GM21423 (cell line): Measurements from ENCODE around the gene CELA2B.
"Not testable (repeated sequence)": the region's sequence is repeated elsewhere in the genome, so short reads cannot be mapped to it uniquely, and the experiment has no call there.

Source experiments
- ATAC-seq: cut with Tn5 transposase; IDR thresholded peaks from one replicate; pipeline ENCODE4 v1.9.1; 2021; ENCODE audit warnings: mild to moderate bottlenecking, moderate library complexity; ENCODE audit not compliant: unreplicated experiment

CELA2B gene

DNA sequence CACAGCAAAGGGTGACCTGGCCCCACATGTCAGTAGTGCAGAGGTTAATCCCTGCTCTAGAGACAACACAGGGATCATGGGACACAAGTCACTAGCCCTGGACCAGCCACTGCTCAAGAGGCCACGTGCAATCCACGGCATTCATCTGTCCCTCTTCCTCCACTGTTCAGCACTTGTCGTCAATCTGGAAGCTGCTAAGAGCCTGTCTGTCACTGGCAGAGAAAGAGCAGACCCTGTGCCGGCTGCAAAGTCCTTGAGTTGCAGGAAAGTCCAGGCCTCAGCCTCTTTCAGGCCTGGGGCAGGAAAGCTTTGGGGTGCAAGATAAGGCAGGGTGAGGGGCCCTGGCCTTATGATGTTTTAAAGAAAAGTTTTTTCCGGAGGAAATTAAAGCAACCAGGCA, 16.7 kb downstream of the CELA2B start:
- ATAC-seq = no peak

DNA sequence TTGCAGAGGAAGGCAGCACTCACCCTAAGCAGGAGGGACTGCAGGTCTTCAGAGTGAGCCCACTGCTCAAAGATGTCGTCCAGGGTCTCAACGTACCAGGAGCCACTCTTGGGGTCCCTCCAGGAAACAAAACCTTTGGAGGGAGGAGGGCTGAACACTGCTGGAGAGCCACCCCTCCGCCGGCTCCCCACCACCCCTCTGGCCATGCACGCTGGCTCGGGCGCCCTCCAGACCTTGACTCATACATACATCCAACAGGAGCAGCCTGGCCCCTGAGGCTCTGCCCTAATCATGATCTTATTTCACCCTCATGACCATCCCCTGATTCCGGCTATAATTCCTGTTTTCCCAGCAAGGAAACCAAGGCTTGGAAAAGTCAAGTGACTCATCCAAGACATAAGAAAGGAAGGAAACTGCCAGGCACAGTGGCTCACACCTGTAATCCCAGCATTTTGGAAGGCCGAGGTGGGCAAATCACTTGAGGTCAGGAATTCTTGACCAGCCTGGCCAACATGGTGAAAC, 18.0 kb downstream of the CELA2B start:
- no peak for ATAC-seq

DNA sequence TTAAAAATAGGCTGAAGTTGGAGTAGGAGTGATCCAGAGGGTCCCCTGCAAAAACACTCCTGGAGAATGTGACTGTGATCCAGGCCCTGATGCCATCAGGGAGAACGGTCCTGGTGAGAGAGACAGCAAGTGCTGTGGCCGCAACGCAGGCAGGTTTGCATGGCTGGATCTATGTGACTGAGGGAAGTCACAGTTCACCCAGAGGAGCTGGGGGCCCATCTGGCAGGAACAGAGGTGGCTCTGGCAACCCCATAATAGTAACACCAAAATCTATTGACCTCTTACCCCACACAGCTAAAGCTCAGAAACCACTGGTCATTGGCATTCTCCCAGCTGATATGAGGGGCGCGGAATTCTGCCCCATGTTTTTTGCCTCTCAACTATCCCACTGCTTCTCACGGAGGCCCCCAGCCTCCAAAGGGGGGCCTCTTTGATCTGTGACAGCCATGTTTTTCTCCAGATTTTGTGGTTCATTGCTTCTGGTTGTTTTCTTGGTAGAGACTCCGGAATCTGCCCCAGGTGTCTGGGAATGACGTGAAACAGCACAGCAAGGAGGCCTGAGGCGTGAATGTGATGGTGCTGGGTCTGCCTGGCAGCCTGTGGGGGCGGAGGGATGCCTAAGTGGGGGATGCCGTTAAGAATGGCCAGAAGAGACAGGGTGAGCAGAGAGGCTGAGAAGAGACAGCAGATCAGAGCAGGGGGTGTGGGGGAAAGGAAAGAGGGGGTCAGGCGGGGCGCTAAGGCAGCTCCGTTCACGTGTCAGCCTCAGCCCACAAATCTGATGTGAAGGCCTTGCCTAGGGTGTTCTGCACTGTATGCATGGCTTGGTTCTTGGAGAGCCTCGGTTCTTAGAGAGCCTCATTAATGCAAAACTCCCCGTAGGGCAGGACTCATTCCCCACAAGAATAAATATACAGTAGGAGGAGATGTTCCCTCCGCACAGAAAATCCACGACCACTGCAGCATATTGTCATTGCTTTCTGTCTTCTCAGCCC, 24.6 kb downstream of the CELA2B start:
- ATAC-seq = no peak

DNA sequence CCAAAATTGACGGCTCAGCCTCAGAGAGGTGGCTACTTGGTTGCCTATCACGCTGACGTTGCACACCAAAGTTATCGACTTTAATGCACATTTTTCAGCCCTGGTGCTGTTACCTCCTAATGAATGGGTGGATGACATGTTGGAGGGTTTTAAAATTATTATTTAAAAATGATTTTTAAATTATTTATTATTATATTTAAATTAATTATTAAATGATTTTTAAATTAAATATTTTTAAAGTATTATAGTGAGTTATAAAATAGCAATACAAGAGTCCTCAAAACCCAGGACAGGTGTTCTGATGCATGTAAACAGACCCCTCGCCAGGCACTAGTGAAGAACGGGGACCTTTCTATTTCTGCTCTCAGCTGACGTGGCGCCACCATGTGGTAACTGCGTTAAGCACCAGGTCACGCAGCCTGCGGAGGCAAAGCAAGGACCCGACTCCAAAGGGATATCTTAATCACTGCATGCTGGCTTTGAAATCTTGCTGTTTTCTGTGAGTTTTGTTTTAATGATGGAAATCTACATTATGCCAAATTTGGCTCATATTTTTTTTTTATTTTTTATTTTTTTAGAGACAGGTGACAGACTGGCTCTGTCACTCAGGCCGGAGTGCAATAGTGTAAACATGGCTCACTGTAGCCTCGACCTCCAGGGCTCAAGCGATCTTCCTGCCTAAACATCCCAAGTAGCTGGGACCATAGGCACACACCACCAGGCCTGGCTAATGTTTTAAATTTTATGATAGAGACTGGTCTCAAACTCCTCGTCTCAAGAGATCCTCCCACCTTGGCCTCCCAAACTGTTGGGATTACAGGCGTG, 25.5 kb downstream of the CELA2B start:
- no peak for ATAC-seq

DNA sequence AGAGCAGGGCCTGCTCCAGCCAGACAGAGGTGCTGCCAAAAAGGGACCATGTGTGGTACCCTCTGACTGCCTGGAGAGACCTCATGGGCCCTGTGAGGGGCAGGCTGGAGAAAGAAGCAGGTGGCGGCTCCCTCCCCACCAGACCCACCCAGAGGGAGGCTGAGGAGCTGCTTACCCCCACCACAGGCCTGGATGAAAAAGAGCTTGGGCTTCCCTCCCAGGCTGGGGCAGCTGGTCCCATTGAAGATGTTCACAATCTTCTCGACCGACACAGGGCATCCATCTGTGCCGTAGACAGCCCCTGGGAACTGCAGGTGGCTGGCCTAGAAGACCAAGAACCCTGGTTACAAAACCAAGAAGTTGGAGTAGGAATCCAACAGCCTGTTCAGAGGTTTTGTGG, 28.5 kb downstream of the CELA2B start:
- ATAC-seq = no peak

DNA sequence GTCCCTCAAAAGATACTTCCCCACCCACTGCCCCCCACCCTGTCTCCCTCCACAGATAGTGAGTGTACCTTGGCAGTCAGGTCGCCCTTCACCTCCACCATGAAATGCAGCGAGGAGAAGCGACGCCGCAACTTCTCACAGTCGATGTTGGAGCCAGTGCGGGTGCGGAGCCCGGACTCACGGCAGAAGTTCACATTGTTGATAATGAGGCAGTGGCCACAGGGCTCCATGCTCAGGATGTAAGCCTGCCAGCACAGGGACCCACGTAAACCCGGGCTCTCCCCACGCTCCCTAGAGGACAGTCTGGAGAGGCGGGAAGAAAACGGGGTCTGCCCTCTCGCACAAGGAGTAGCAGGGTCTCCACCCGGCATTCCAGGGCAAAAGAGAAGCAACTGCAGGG, 30.9 kb downstream of the CELA2B start:
- no peak for ATAC-seq

DNA sequence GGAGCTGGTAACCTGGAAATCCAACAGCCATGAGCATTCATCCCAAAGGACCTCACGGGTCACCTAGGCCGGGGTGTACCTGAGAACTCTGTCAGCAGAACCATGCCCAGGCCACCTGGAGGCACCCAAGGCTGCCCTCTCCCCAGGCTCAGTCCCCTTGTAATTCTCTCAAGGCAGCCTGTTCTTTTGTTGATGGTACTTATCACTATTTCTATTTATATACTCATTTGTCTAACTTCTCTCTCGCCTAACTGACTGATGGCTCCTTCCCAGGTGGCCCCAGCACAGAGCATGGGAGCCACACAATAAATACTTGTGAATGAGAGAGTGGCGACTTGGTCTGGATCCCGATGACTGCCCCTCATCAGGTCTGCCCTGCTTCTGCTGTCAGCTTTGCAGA, 31.4 kb downstream of the CELA2B start:
- ATAC-seq = no peak

DNA sequence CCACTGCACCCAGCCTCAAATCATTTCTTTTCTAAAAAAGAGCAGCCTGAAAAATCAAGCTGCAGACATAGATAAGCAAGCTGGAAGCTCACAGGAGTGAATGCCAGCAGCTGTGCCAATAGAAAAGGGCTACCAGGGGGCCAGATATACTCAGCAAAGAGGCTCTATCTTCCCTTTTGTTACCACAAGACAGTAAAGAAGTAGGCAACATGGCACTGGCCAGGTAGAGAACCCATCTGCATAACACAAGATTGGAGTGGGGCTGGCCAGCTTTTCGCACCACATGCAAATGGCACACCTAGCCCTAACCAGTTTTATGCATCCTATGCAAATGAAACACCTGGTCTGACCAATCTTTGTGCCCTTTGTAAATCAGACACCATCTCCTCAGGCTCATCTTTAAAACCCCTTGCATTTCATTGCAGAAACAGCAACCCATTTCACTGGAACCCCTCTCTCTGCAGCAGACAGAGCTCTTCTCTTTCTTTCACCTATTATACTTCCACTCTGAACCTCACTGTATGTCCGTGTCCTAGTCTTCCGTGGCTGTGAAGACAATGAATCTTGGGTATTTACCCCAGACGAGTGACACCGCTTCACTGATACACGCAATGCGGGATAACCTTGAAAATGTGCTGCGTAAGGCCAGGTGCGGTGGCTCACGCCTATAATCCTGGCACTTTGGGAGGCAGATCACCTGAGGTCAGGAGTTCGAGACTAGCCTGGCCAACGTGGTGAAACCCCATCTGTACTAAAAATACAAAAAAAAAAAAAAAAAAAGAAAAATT, 33.0 kb downstream of the CELA2B start:
- no peak for ATAC-seq

DNA sequence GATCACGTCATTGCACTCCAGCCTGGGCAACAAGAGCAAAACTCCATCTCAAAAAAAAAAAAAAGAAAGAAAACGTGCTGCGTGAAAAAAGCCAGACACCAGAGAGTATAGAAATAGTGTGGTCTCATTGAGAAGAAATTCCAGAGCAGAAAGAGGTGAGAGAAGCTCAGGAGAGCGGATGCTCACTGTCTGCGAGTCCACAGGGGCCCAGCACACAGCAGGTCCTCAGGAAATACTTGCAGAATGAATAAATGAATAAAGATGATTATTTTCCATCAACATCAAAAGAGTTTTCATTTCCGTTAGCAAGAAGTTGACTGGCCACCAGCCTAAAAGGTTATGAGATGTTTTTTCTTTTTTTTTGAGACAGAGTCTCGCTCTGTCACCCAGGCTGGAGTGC, 33.7 kb downstream of the CELA2B start:
- ATAC-seq = no peak

DNA sequence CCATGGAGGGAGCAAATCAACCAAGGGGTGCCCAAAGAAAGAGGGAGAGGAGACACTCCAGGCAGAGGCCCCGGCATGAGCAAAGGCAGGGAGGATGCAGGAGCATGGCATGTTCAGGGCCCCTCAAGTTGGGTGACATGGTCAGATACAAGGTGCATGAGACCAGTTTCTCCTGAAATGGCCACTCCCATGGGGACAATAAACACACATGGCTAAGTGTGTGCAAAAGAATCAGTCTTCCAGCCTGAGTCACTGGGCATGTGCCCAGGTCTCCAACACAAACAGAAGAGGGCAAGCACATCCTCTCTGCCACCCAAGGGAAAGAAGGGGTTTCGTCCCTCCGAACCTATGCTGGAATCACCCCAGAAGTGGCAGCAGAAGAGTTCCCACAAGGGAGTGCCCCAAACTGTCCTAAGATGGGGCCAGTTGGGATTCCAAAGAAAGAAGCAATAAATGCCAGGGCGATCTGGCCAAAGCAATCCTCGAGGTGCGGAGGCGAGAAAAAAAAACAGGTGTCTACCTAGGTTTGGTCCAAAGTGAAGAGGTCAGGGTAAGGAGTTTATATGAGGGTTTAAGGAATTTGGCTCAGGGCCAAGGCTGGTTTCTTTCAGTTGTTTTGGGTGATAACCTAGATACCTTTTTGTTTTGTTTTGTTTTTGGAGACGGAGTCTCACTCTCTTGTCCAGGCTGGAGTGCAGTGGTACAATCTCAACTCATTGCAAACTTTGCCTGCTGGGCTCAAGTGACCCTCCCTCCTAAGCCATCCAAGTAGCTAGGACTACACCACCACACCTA, 34.9 kb downstream of the CELA2B start:
- ATAC-seq = no peak

DNA sequence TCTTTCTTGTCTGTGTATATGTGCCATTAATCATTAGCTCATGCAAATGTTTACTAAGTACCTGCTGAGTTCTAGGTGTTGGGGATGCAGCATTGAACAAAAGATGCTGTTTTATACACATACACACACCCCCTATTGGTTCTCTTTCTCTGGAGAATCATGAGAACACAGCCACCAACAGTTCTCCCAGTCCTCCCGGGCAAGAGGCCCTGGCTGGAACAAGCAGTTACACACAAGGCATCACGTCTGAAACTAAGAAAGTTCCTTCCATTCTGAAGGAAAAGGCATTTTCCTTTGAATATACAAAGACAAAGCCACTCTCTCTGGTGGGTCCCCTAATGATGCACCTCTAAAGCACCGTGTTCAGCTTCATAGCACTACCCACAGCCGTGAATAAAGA, 37.3 kb downstream of the CELA2B start:
- ATAC-seq = no peak

DNA sequence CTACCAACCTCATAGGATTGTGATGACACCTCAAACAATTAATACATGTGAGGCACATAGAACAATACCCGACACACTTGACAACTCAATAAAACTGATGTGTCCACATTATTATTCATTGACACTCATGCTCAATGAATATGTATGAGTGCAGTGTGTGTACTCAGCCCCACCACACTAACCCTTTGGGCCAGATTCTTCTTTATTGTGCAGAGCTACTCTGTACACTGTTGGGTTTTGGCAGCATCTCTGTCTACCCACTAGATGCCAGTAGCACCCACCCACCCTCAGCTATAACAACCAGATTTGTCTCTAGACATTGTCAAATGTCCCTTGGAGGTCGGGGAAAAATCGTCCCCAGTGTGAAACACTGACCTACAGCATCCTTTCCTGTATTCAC, 38.0 kb downstream of the CELA2B start:
- ATAC-seq = no peak

DNA sequence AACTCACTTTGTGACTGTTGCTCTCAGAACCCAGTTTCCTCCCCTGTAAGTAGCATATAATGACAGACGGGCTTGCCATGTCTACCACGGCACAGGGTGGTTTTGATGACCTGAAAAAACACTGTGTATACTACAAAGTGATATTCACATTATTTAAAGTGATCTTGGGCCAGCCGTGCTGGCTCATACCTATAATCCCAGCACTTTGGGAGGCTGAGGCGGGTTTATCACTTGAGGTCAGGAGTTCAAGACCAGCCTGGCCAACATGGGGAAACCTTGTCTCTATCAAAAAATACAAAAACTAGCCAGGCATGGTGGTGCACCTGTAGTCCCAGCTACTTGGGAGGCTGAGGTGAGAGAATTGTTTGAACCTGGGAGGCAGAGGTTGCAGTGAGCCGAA, 38.7 kb downstream of the CELA2B start:
- ATAC-seq = not testable (repeated sequence)

DNA sequence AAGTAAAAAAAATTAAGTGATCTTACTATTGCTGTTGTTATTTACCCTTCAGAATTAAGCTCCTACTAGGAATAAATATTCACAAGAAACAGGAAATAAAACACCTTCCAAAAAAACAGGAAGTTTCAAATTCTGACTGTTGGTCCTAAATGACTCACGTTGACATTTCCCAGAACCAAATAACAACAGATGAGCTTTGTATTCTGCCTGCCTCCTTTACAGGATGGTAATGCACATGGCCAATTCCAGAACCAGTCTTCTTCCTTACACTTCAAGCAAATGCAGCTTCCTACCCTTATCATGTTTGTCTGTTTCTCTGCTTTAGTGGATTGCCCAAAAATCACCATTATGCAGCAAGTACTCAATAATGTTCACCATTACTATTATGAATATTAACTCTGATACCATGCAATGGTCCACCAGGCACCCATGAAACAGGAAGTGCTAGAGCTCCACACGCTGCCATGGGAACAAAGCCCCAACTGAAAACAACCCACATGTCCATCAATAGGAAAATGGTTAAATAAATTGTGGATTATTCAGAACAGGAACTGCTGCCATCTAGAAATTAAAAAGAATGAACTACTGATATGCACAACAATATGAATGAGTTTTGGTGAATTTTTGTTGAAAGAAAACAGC, 39.2 kb downstream of the CELA2B start:
- no peak for ATAC-seq

DNA sequence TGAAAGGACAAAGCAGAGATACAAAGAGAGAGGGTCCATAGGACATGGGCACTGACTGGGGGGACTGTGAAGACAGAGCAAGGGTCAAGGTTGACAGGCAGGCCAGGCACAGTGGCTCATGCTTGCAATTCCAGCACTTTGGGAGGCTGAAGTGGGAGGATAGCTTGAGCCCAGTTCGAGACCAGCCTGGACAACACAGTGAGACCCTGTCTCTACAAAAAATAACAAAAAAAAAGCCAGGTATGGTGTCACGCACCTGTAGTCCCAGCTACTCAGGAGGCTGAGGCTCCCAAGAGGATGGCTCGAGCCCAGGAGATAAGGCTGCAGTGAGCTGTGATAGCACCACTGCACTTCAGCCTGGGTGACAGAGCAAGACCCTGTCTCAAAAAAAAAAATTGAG, 43.7 kb downstream of the CELA2B start:
- no peak for ATAC-seq

DNA sequence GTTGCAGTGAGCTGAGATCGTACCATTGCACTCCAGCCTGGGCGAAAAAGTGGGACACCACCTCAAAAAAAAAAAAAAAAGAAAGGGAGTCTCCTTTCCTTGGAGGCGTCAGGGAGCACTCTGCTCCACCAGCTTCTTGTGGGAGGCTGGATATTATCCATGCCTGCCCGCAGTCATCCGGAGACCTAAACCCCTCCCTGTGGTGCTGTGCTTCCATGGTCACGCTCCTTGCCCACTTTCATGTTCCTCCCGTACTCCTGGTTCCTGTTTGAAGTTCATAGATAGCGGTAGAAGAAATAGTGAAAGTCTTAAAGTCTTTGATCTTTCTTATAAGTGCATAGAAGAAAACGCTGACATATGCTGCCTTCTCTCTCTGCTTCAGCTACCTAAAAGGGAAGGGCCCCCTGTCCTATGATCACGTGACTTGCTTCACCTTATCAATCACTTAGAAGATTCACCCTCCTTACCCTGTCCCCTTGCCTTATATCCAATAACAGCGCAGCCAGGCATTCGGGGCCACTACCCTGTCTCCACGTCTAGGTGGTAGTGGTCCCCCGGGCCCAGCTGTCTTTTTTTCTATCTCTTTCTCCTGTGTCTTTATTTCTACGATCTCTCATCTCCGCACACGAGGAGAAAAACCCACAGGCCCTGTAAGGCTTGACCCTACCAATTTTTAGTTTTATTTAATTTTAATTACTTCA, 45.5 kb downstream of the CELA2B start:
- ATAC-seq = not testable (repeated sequence)

DNA sequence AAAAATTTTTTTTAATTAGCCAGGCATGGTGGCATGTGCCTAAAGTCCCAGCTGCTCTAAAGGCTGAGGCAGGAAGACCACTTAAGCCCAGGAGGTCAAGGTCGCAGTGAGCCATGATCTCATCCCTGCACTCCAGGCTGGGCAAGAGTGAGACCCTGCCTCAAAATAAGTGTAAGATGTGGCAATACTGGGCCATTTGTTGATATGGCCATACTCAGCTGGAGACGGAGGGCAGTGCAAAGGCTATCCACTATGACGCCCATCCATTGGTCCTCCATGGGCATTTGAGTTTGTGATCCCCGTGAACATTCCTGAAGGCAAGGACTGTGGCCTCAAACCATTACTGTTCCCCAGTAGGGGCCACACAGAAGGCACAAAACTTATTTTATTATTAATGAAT, 46.6 kb downstream of the CELA2B start:
- no peak for ATAC-seq

DNA sequence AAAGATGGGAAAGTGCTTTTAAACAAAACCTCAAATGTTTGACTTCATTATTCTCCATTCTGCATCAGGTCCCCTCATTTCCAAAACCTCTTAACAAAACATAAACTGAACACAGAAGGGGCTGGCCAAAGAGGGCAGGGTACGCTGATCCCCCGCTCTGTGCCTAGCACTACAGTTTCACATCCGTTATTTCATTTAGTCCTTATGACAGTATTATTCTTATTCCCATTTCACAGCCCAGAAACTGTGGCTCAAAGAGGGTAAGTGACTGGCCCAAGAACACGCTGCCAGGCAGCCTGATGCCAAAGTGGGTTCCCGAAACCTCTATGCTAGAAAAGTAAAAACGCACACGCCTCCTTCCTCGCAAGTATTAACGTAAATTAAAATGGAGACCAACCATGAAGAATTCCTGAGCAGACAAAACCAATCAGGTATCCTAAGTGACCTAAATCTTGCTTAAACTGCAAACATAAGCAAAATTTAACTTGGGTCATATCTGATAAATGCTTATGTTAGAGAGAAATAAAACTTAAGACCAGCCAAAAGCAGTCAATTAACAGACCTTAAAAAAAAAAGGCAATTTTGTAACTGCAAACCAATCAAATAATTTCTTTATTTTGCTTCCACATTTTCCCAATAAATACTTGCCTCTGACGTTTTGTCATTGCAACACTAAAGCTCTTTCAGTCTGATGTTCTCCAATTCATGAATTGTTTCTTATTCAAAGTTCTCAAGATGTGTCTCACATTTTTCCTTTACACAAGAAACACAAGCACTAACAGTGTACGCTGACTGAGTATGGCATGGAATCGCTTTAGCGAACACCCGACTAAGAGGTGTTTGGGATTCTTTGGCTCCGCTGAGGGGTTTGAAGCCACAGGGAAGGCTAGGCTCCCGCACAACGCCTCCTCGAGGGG, 47.5 kb downstream of the CELA2B start:
- ATAC-seq = no peak
